ENCODE data around the gene DYSF. TPM values are rescaled to one million over a fixed set of nuclear protein-coding genes. Genes with fewer than 3 reads are reported as not detected.

DYSF gene
- total RNA-seq, 1 experiment from 2014 or later, result 5.5 TPM

- no peak overlapping the region for H2BK5ac ChIP-seq (ENCODE audit: insufficient read length, low read length)
- no peak overlapping the region for H2BK120ac ChIP-seq (ENCODE audit: low read depth, low read length, poor library complexity, severe bottlenecking)
- no peak overlapping the region for H3K4me3 Mint-ChIP-seq
- no peak overlapping the region for H2BK12ac ChIP-seq (ENCODE audit: insufficient read length, low read depth, low read length)
- H3K14ac ChIP-seq (ENCODE audit: insufficient read depth, low read length), result no peak overlapping the region
- no CpG with 5 or more reads among the region's 13 CpGs for WGBS (ENCODE audit: extremely low coverage, insufficient read length, low lambda C conversion rate)
- no peak for TF ChIP-seq CTCF (conservative IDR thresholded peaks at IDR 0.05)
- H3K27me3 ChIP-seq (ENCODE audit: insufficient read depth, low read length), result no peaks in the 10 kb centered on the region
- no peak overlapping the region for H3K23ac ChIP-seq (ENCODE audit: insufficient read length, low read depth, low read length)
- no peak overlapping the region for H3K4ac ChIP-seq (ENCODE audit: low read depth, low read length)
- peaks cover 0 to 3% (median 0%) of the 10 kb centered on the region in 3 experiments; a peak in 1 of 7 replicates for H3K36me3 Mint-ChIP-seq (ENCODE audit: insufficient read depth in 1 of 3, low read depth in 3 of 3)
- no peak overlapping the region for H4K8ac ChIP-seq (replicated peaks; ENCODE audit: insufficient read length, low read depth, low read length)
- no peaks in the 10 kb centered on the region for H3K9me3 Mint-ChIP-seq
- no peak overlapping the region for H3K56ac ChIP-seq (ENCODE audit: insufficient read length, low read depth, low read length)
- H4K20me1 ChIP-seq (ENCODE audit: control insufficient read depth, insufficient read depth, insufficient read length), result no peaks in the 10 kb centered on the region
- no peak overlapping the region for H3K27ac ChIP-seq (ENCODE audit: insufficient read length, low read depth, low read length)
- no peaks in the 10 kb centered on the region for H3K79me2 ChIP-seq (ENCODE audit: insufficient read depth, low read length)
- H3K4me1 Mint-ChIP-seq, result no peaks in the 10 kb centered on the region
- peak overlapping the region in 1 of 3 experiments; percentile 23; a peak in 1 of 7 replicates for H3K27ac Mint-ChIP-seq
- H3K23me2 ChIP-seq (ENCODE audit: insufficient read length, low read depth, low read length, poor library complexity, severe bottlenecking), result no peaks in the 10 kb centered on the region
- H4K91ac ChIP-seq (ENCODE audit: insufficient read length, low read depth, low read length), result no peak overlapping the region
- H2BK20ac ChIP-seq (ENCODE audit: low read depth, low read length, poor library complexity, severe bottlenecking), result no peak overlapping the region
- H3K4me2 ChIP-seq (ENCODE audit: insufficient read depth, insufficient read length, low read length), result no peak overlapping the region
- H2BK15ac ChIP-seq (ENCODE audit: low read depth, low read length), result no peak overlapping the region
- DNase-seq, result peak; percentile 12
- H3K9ac ChIP-seq (ENCODE audit: extremely low read depth, insufficient read length, low read length), result no peak overlapping the region
- no peaks in the 10 kb centered on the region for H3K79me1 ChIP-seq (ENCODE audit: insufficient read depth, low read depth, low read length, poor library complexity, severe bottlenecking)
- peaks cover 2% of the 10 kb centered on the region; the same call in 1 of the 2 replicates for H3K27me3 Mint-ChIP-seq (ENCODE audit: low read depth)
- no peak overlapping the region for H2AK5ac ChIP-seq (ENCODE audit: insufficient read length, low read length)
- no peak overlapping the region for H2AFZ ChIP-seq (ENCODE audit: low read length)
- H3K4me1 ChIP-seq (ENCODE audit: insufficient read depth, low read length), result no peaks in the 10 kb centered on the region
- no peak overlapping the region for H3K18ac ChIP-seq (ENCODE audit: insufficient read length, low read depth, low read length)
- no peak overlapping the region for H4K5ac ChIP-seq (ENCODE audit: insufficient read length, low read depth, low read length)
- H3K9me3 ChIP-seq (ENCODE audit: control insufficient read depth, low read depth, low read length), result no peaks in the 10 kb centered on the region
- no peak overlapping the region for H3T11ph ChIP-seq (ENCODE audit: low read length)
Observed at GRCh38 chr2:71615767-71616730, 162.7 kb downstream of the DYSF start.

Measured in H9 (cell line).